BE2C (cell line): ENCODE results near the gene ATP8B3.
A peak's percentile ranks its signal among the peaks of the same experiment; 100 is the strongest.

Experiments used
- DNase-seq: peaks from one replicate; pipeline ENCODE4 v3.0.0-alpha.2; 2020
- H3K27me3 ChIP-seq: fragments of 250-450 bp; sonication (Bioruptor Pico); 2 replicates; pipeline ENCODE4 v1.5.1; 2020; ENCODE audit warnings: mild to moderate bottlenecking
- H3K36me3 ChIP-seq: fragments of 250-450 bp; sonication (Bioruptor Pico); 2 replicates; pipeline ENCODE4 v1.5.1; 2020; ENCODE audit warnings: mild to moderate bottlenecking
- H3K4me1 ChIP-seq: fragments of 250-450 bp; sonication (Bioruptor Pico); 2 replicates; pipeline ENCODE4 v1.5.1; 2020
- H3K4me3 ChIP-seq: 2 replicates; pipeline ENCODE4 v1.5.1; 2011; ENCODE audit warnings: low read depth, low read length
- H3K9me3 ChIP-seq: fragments of 250-450 bp; sonication (Bioruptor Pico); 2 replicates; pipeline ENCODE4 v1.5.1; 2020
- CTCF ChIP-seq: IDR thresholded peaks from 2 replicates; pipeline ENCODE4 v1.5.1; 2012; ENCODE audit warnings: mild to moderate bottlenecking, low read depth, low read length

The ATP8B3 gene

GRCh38 chr19:1808395-1808731, 3.7 kb downstream of the ATP8B3 start:
- no peak for DNase-seq
- Histone ChIP-seq H3K4me3 (no peak overlapping the region), H3K9me3 (no peaks in the 10 kb centered on the region), H3K4me1 (no peaks in the 10 kb centered on the region), H3K36me3 (no peaks in the 10 kb centered on the region), H3K27me3 (no peaks in the 10 kb centered on the region)
- no peak for TF ChIP-seq CTCF

- Histone ChIP-seq H3K27me3 (no peaks in the 10 kb centered on the region), H3K4me1 (no peaks in the 10 kb centered on the region), H3K9me3 (no peaks in the 10 kb centered on the region), H3K36me3 (no peaks in the 10 kb centered on the region), H3K4me3 (no peak overlapping the region)
- DNase-seq = peak; percentile 15
- TF ChIP-seq CTCF = no peak
Observed at GRCh38 chr19:1807695-1808394, 4.2 kb downstream of the ATP8B3 start.

- Histone ChIP-seq H3K4me3 (no peak overlapping the region), H3K9me3 (no peaks in the 10 kb centered on the region), H3K4me1 (no peaks in the 10 kb centered on the region), H3K36me3 (no peaks in the 10 kb centered on the region), H3K27me3 (no peaks in the 10 kb centered on the region)
- TF ChIP-seq CTCF = no peak
- peak; percentile 11 for DNase-seq
Observed at GRCh38 chr19:1807030-1807694, 4.9 kb downstream of the ATP8B3 start.

- Histone ChIP-seq H3K4me3 (no peak overlapping the region), H3K9me3 (no peaks in the 10 kb centered on the region), H3K4me1 (no peaks in the 10 kb centered on the region), H3K27me3 (no peaks in the 10 kb centered on the region), H3K36me3 (no peaks in the 10 kb centered on the region)
- TF ChIP-seq CTCF = no peak
- no peak for DNase-seq
Observed at GRCh38 chr19:1806184-1807029, 5.7 kb downstream of the ATP8B3 start.

- Histone ChIP-seq H3K4me3 (no peak overlapping the region), H3K27me3 (no peaks in the 10 kb centered on the region), H3K4me1 (no peaks in the 10 kb centered on the region), H3K36me3 (no peaks in the 10 kb centered on the region), H3K9me3 (no peaks in the 10 kb centered on the region)
- no peak for DNase-seq
- TF ChIP-seq CTCF = no peak
Observed at GRCh38 chr19:1805401-1806183, 6.5 kb downstream of the ATP8B3 start.
